BE2C (cell line): Measurements from ENCODE around the gene N4BP3.

Experiments
- DNase-seq: peaks from one replicate; pipeline ENCODE4 v3.0.0-alpha.2; 2020
- H3K27me3 ChIP-seq: fragments of 250-450 bp; sonication (Bioruptor Pico); 2 replicates; pipeline ENCODE4 v1.5.1; 2020; ENCODE audit warnings: mild to moderate bottlenecking
- H3K36me3 ChIP-seq: fragments of 250-450 bp; sonication (Bioruptor Pico); 2 replicates; pipeline ENCODE4 v1.5.1; 2020; ENCODE audit warnings: mild to moderate bottlenecking
- H3K4me1 ChIP-seq: fragments of 250-450 bp; sonication (Bioruptor Pico); 2 replicates; pipeline ENCODE4 v1.5.1; 2020
- H3K4me3 ChIP-seq: 2 replicates; pipeline ENCODE4 v1.5.1; 2011; ENCODE audit warnings: low read depth, low read length
- H3K9me3 ChIP-seq: fragments of 250-450 bp; sonication (Bioruptor Pico); 2 replicates; pipeline ENCODE4 v1.5.1; 2020
- CTCF ChIP-seq: IDR thresholded peaks from 2 replicates; pipeline ENCODE4 v1.5.1; 2012; ENCODE audit warnings: mild to moderate bottlenecking, low read depth, low read length

The N4BP3 gene

GRCh38 chr5:178149199-178149932, 36.0 kb downstream of the N4BP3 start:
- Histone ChIP-seq H3K4me1 (no peaks in the 10 kb centered on the region; the same call in 1 of the 2 replicates), H3K27me3 (no peaks in the 10 kb centered on the region), H3K9me3 (no peaks in the 10 kb centered on the region), H3K4me3 (no peak overlapping the region), H3K36me3 (peaks cover 70% of the 10 kb centered on the region)
- TF ChIP-seq CTCF, result no peak
- DNase-seq, result no peak

- peak; percentile 29 for DNase-seq
- H3K4me1 ChIP-seq, result peaks cover 3% of the 10 kb centered on the region; the same call in 1 of the 2 replicates
- H3K9me3 ChIP-seq, result no peaks in the 10 kb centered on the region
- H3K27me3 ChIP-seq, result no peaks in the 10 kb centered on the region
- no peak overlapping the region for H3K4me3 ChIP-seq
- peak; percentile 39 for TF ChIP-seq CTCF
- H3K36me3 ChIP-seq, result peaks cover 62% of the 10 kb centered on the region
These were observed 37.8 kb downstream of the N4BP3 start for GRCh38 chr5:178150977-178151734.

- peak overlapping the region; percentile 95 for H3K4me3 ChIP-seq
- peaks cover 3% of the 10 kb centered on the region; the same call in 1 of the 2 replicates for H3K4me1 ChIP-seq
- TF ChIP-seq CTCF, result no peak
- peaks cover 46% of the 10 kb centered on the region for H3K36me3 ChIP-seq
- DNase-seq, result no peak
- H3K27me3 ChIP-seq, result no peaks in the 10 kb centered on the region
- no peaks in the 10 kb centered on the region for H3K9me3 ChIP-seq
These were observed 39.4 kb downstream of the N4BP3 start for GRCh38 chr5:178152491-178153444.

GRCh38 chr5:178153530-178154340, 40.4 kb downstream of the N4BP3 start, which contains the start of gene NHP2:
Gene NHP2 (minus strand): TSS chr5:178153885. CDS start chr5:178153817, 68 bp downstream.
- peak; percentile 99 for DNase-seq
- H3K4me1 ChIP-seq, result peaks cover 3% of the 10 kb centered on the region; the same call in 1 of the 2 replicates

More at GRCh38 chr5:178153530-178154340, 40.4 kb downstream of the N4BP3 start, which contains the start of gene NHP2:
- no peak for TF ChIP-seq CTCF
- no peaks in the 10 kb centered on the region for H3K27me3 ChIP-seq
- H3K36me3 ChIP-seq, result peaks cover 36% of the 10 kb centered on the region
- H3K9me3 ChIP-seq, result no peaks in the 10 kb centered on the region
- H3K4me3 ChIP-seq, result peak within 1 kb of the TSS; percentile 95
